WTC11 (cell line): ENCODE data around the gene OBSCN. TPM values are rescaled to one million over a fixed set of nuclear protein-coding genes. Genes with fewer than 3 reads are reported as not detected.
"Not testable (repeated sequence)": the region's sequence is repeated elsewhere in the genome, so short reads cannot be mapped to it uniquely, and the experiment has no call there.

Source experiments
- ATAC-seq: fragments of 200-7000 bp; cut with Tn5 transposase; 2 replicates; pipeline ENCODE4 v1.10.0; 2021; ENCODE audit warnings: mild to moderate bottlenecking, moderate library complexity
- CTCF ChIA-PET: fragments of 300-600 bp; sonication (Branson Sonifier 250); formaldehyde crosslinking; loops from one replicate; lab custom pipeline; 2021; ENCODE audit warnings: antibody characterized with exemption; lab: Charles Lee
- POLR2A ChIA-PET: fragments of 350-600 bp; sonication (Branson Sonifier 250); formaldehyde crosslinking; loops from one replicate; lab custom pipeline; 2021; ENCODE audit warnings: antibody characterized with exemption; lab: Charles Lee
- DNase-seq: peaks from one replicate; pipeline ENCODE4 v3.0.0; 2021; ENCODE audit warnings: low spot score
- H3K27ac Mint-ChIP-seq: 2 replicates; pipeline ENCODE4 v1.8.0; 2021; ENCODE audit warnings: mixed read lengths
- H3K27me3 Mint-ChIP-seq: 2 replicates; pipeline ENCODE4 v1.8.0; 2021; ENCODE audit warnings: low read depth, mild to moderate bottlenecking, moderate library complexity, mixed read lengths
- H3K36me3 Mint-ChIP-seq: 2 replicates; pipeline ENCODE4 v1.8.0; 2021; ENCODE audit warnings: mixed read lengths
- H3K4me1 Mint-ChIP-seq: 2 replicates; pipeline ENCODE4 v1.8.0; 2022; ENCODE audit warnings: mixed read lengths
- H3K4me3 Mint-ChIP-seq: 2 replicates; pipeline ENCODE4 v1.8.0; 2021; ENCODE audit warnings: mild to moderate bottlenecking, moderate library complexity, mixed read lengths
- H3K9me3 Mint-ChIP-seq: 2 replicates; pipeline ENCODE4 v1.8.0; 2021; ENCODE audit warnings: mixed read lengths
- ATF1 ChIP-seq: sonication (generic); formaldehyde crosslinking; IDR thresholded peaks from 2 replicates; pipeline ENCODE4 v1.8.1; 2023; ENCODE audit warnings: mild to moderate bottlenecking, moderate library complexity, missing genetic modification reagents
- ATF3 ChIP-seq: sonication (generic); formaldehyde crosslinking; conservative IDR thresholded peaks from 2 replicates; pipeline ENCODE4 v1.8.1; 2022; ENCODE audit warnings: mild to moderate bottlenecking, missing genetic modification reagents
- ELF4 ChIP-seq: sonication (generic); formaldehyde crosslinking; IDR thresholded peaks from 2 replicates; pipeline ENCODE4 v1.8.1; 2022; ENCODE audit warnings: low read depth, mild to moderate bottlenecking, moderate library complexity, missing genetic modification reagents
- ESRRA ChIP-seq: sonication (generic); formaldehyde crosslinking; IDR thresholded peaks from 2 replicates; pipeline ENCODE4 v1.8.1; 2022; ENCODE audit warnings: mild to moderate bottlenecking, missing genetic modification reagents, borderline replicate concordance
- FOXP1 ChIP-seq: sonication (generic); formaldehyde crosslinking; IDR thresholded peaks from 2 replicates; pipeline ENCODE4 v1.8.0; 2022; ENCODE audit warnings: missing genetic modification reagents, mild to moderate bottlenecking, moderate library complexity, borderline replicate concordance
- HMGA2 ChIP-seq: fragments of 250-450 bp; sonication (Bioruptor Pico); IDR thresholded peaks from 2 replicates; pipeline ENCODE4 v1.4.0; 2021; ENCODE audit warnings: mild to moderate bottlenecking, moderate library complexity
- IRF1 ChIP-seq: sonication (generic); formaldehyde crosslinking; IDR thresholded peaks from 2 replicates; pipeline ENCODE4 v1.8.0; 2023; ENCODE audit warnings: missing genetic modification reagents
- JAZF1 ChIP-seq: fragments of 250-450 bp; sonication (Bioruptor Pico); IDR thresholded peaks from 2 replicates; pipeline ENCODE4 v1.9.0; 2021; ENCODE audit warnings: moderate library complexity, mild to moderate bottlenecking, inconsistent platforms
- NFATC4 ChIP-seq: fragments of 250-450 bp; sonication (Bioruptor Pico); IDR thresholded peaks from 2 replicates; pipeline ENCODE4 v1.9.0; 2021; ENCODE audit warnings: mild to moderate bottlenecking
- NFYB ChIP-seq: sonication (generic); formaldehyde crosslinking; conservative IDR thresholded peaks from 2 replicates; pipeline ENCODE4 v1.8.0; 2022; ENCODE audit warnings: low read depth, missing genetic modification reagents
- NR1H2 ChIP-seq: sonication (generic); formaldehyde crosslinking; IDR thresholded peaks from 2 replicates; pipeline ENCODE4 v1.9.0; 2021; ENCODE audit warnings: mild to moderate bottlenecking, moderate library complexity, missing genetic modification reagents
- PRRX2 ChIP-seq: fragments of 250-450 bp; sonication (Bioruptor Pico); IDR thresholded peaks from 2 replicates; pipeline ENCODE4 v1.8.0; 2021; ENCODE audit warnings: mild to moderate bottlenecking
- SOX15 ChIP-seq: fragments of 250-450 bp; sonication (Bioruptor Pico); IDR thresholded peaks from 2 replicates; pipeline ENCODE4 v1.9.0; 2021; ENCODE audit warnings: mild to moderate bottlenecking
- SP1 ChIP-seq: sonication (generic); formaldehyde crosslinking; conservative IDR thresholded peaks from 2 replicates; pipeline ENCODE4 v1.8.1; 2022; ENCODE audit warnings: missing genetic modification reagents
- TEAD1 ChIP-seq: sonication (generic); formaldehyde crosslinking; IDR thresholded peaks from 2 replicates; pipeline ENCODE4 v1.8.0; 2022; ENCODE audit warnings: mild to moderate bottlenecking, missing genetic modification reagents
- ZNF317 ChIP-seq: sonication (generic); formaldehyde crosslinking; IDR thresholded peaks from 2 replicates; pipeline ENCODE4 v1.8.1; 2023; ENCODE audit warnings: low read depth, mild to moderate bottlenecking, moderate library complexity, missing genetic modification reagents, borderline replicate concordance
- ZNF425 ChIP-seq: fragments of 250-450 bp; sonication (Bioruptor Pico); conservative IDR thresholded peaks from 2 replicates; pipeline ENCODE4 v1.9.0; 2021; ENCODE audit warnings: mild to moderate bottlenecking
- ZNF671 ChIP-seq: fragments of 250-450 bp; sonication (Bioruptor Pico); IDR thresholded peaks from 2 replicates; pipeline ENCODE4 v1.8.0; 2021; ENCODE audit warnings: mild to moderate bottlenecking
- total RNA-seq: library from RNA; stranded (reverse); gene quantifications from 3 replicates; pipeline ENCODE4 v1.2.3, GENCODE V29; 2021
- TF ChIP-seq, protein P1 (sequence below): sonication (generic); formaldehyde crosslinking; IDR thresholded peaks from 2 replicates; pipeline ENCODE4 v1.8.1; 2022; ENCODE audit warnings: low read depth, mild to moderate bottlenecking, moderate library complexity, missing genetic modification reagents, borderline replicate concordance
- TF ChIP-seq, protein P2 (sequence below): sonication (generic); formaldehyde crosslinking; IDR thresholded peaks from 2 replicates; pipeline ENCODE4 v1.8.1; 2023; ENCODE audit warnings: mild to moderate bottlenecking, missing genetic modification reagents

Gene OBSCN
- total RNA-seq, 1 experiment from 2014 or later = 38.8 TPM

GRCh38 chr1:228268881-228269265, 61.0 kb downstream of the OBSCN start:
- TF ChIP-seq IRF1 (CRISPR knock-in tag) (no peak), ELF4 (CRISPR knock-in tag) (no peak), NFATC4 (CRISPR knock-in tag) (no peak), NR1H2 (no peak), ZNF317 (CRISPR knock-in tag) (no peak), ATF3 (CRISPR knock-in tag) (no peak), ZNF425 (CRISPR knock-in tag) (no peak), FOXP1 (no peak), ESRRA (CRISPR knock-in tag) (no peak)
- TF ChIP-seq, protein P1, sequence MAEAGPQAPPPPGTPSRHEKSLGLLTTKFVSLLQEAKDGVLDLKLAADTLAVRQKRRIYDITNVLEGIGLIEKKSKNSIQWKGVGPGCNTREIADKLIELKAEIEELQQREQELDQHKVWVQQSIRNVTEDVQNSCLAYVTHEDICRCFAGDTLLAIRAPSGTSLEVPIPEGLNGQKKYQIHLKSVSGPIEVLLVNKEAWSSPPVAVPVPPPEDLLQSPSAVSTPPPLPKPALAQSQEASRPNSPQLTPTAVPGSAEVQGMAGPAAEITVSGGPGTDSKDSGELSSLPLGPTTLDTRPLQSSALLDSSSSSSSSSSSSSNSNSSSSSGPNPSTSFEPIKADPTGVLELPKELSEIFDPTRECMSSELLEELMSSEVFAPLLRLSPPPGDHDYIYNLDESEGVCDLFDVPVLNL (CRISPR knock-in tag) = no peak
- no peak overlapping the region for H3K27ac Mint-ChIP-seq
- H3K36me3 Mint-ChIP-seq = peaks cover 2% of the 10 kb centered on the region; the same call in 1 of the 2 replicates
- no peaks in the 10 kb centered on the region; the same call in 1 of the 2 replicates for H3K4me1 Mint-ChIP-seq
- no peak for ATAC-seq
- no peaks in the 10 kb centered on the region for H3K9me3 Mint-ChIP-seq
- ChIA-PET CTCF (interaction anchor here (0.7 to 2.0 kb wide), 4 partner anchors 10 to 269 kb away, joined by 3 to 10 read pairs (median 6); no protein-coding TSS in a partner anchor), POLR2A (no interaction called here)
- no peak for DNase-seq
- H3K27me3 Mint-ChIP-seq = no peaks in the 10 kb centered on the region
- no peak overlapping the region for H3K4me3 Mint-ChIP-seq

DNA sequence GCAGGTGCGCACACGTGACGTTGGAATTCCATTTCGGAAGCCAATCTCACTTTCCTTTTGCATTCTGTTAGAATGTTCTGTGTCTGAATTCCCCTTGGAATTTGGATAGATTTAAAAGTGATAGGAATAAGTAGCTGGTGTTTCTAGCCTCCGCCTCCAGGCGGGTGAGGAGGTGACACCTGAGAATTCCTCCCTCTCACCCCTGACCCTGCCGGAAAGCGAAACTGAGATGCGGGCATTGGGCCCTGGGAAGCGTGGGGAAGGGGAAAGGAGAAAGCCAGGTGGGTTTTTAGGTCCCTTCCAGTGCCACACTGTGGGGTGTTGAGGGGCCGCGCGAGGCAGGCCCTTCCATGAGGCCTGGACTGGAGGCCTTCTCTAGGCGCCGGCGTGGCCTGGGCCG, 61.6 kb downstream of the OBSCN start:
- H3K36me3 Mint-ChIP-seq, DNase-seq, H3K9me3 Mint-ChIP-seq, POLR2A ChIA-PET, H3K4me1 Mint-ChIP-seq, H3K4me3 Mint-ChIP-seq, H3K27me3 Mint-ChIP-seq, H3K27ac Mint-ChIP-seq: not testable (repeated sequence)
- CTCF ChIA-PET = interaction anchor here (1.9 kb wide), 1 partner anchor 10 kb away, joined by 10 read pairs; no protein-coding TSS in a partner anchor
- ATAC-seq = peak; percentile 62

- DNase-seq (no peak), ATAC-seq (no peak)
- Mint-ChIP-seq H3K4me1 (peaks cover 5% of the 10 kb centered on the region; the same call in 1 of the 2 replicates), H3K27me3 (peaks cover 8% of the 10 kb centered on the region), H3K36me3 (peaks cover 2% of the 10 kb centered on the region; the same call in 1 of the 2 replicates), H3K27ac (no peak overlapping the region), H3K4me3 (no peak overlapping the region), H3K9me3 (no peaks in the 10 kb centered on the region)
- no peak for TF ChIP-seq ELF4 (CRISPR knock-in tag)
- TF ChIP-seq ATF1 (CRISPR knock-in tag) = no peak
- no peak for TF ChIP-seq SOX15 (CRISPR knock-in tag)
- POLR2A ChIA-PET = no interaction called here
- CTCF ChIA-PET = interaction anchor here (0.6 to 1.9 kb wide), 2 partner anchors 11 to 309 kb away, joined by 5 to 10 read pairs; no protein-coding TSS in a partner anchor
These were observed 62.2 kb downstream of the OBSCN start for GRCh38 chr1:228270032-228270431.

DNA sequence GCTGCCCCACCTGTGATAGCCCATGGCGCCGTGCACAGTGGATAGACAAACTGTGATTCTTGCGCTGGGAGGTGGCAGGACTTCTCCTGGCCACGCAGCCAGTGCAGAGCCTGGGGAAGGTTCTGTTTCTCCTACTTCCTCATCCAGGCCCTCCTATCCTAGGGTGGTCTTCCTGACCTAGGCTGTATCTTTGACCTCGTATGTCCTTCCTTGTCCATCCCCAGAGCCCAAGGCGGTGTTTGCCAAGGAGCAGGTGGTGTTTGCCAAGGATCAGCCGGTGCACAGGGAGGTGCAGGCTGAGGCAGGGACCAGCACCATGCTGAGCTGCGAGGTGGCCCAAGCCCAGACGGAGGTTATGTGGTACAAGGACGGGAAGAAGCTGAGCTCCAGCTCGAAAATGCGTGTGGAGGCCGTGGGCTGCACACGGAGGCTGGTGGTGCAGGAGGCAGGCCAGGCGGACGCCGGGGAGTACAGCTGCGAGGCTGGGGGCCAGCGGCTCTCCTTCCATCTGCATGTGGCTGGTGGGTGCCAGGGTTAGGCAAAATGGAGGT, 63.9 kb downstream of the OBSCN start:
- ATAC-seq = no peak
- no peak for DNase-seq
- CTCF ChIA-PET = interaction anchor here (0.7 to 1.4 kb wide), 4 partner anchors 11 to 69 kb away, joined by 3 to 5 read pairs (median 3); no protein-coding TSS in a partner anchor
- Mint-ChIP-seq H3K27me3 (peaks cover 9% of the 10 kb centered on the region), H3K36me3 (no peaks in the 10 kb centered on the region), H3K4me3 (no peak overlapping the region), H3K9me3 (no peaks in the 10 kb centered on the region), H3K27ac (no peak overlapping the region), H3K4me1 (peaks cover 5% of the 10 kb centered on the region; the same call in 1 of the 2 replicates)
- POLR2A ChIA-PET = no interaction called here
- TF ChIP-seq, protein P2, sequence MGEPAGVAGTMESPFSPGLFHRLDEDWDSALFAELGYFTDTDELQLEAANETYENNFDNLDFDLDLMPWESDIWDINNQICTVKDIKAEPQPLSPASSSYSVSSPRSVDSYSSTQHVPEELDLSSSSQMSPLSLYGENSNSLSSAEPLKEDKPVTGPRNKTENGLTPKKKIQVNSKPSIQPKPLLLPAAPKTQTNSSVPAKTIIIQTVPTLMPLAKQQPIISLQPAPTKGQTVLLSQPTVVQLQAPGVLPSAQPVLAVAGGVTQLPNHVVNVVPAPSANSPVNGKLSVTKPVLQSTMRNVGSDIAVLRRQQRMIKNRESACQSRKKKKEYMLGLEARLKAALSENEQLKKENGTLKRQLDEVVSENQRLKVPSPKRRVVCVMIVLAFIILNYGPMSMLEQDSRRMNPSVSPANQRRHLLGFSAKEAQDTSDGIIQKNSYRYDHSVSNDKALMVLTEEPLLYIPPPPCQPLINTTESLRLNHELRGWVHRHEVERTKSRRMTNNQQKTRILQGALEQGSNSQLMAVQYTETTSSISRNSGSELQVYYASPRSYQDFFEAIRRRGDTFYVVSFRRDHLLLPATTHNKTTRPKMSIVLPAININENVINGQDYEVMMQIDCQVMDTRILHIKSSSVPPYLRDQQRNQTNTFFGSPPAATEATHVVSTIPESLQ = no peak
- TF ChIP-seq TEAD1 (CRISPR knock-in tag) = no peak
- no peak for TF ChIP-seq PRRX2 (CRISPR knock-in tag)
- no peak for TF ChIP-seq SP1 (CRISPR knock-in tag)
- no peak for TF ChIP-seq SOX15 (CRISPR knock-in tag)
- TF ChIP-seq NFYB (CRISPR knock-in tag) = no peak
- no peak for TF ChIP-seq HMGA2 (CRISPR knock-in tag)
- no peak for TF ChIP-seq JAZF1 (CRISPR knock-in tag)
- no peak for TF ChIP-seq ZNF671
